Stimulated activated CD8-positive, alpha-beta memory T cell treated with anti-CD3 and anti-CD28 coated beads, Interleukin-12 subunit alpha, Interleukin-12 subunit beta, amount 100 ng/mL, for 4 hours (primary cell): Measurements from ENCODE around the gene FXYD5.

ENCODE experiments used
- DNase-seq: peaks from one replicate; pipeline ENCODE4 v3.0.0-alpha.2; 2020; ENCODE audit warnings: low read depth

Gene FXYD5

DNA sequence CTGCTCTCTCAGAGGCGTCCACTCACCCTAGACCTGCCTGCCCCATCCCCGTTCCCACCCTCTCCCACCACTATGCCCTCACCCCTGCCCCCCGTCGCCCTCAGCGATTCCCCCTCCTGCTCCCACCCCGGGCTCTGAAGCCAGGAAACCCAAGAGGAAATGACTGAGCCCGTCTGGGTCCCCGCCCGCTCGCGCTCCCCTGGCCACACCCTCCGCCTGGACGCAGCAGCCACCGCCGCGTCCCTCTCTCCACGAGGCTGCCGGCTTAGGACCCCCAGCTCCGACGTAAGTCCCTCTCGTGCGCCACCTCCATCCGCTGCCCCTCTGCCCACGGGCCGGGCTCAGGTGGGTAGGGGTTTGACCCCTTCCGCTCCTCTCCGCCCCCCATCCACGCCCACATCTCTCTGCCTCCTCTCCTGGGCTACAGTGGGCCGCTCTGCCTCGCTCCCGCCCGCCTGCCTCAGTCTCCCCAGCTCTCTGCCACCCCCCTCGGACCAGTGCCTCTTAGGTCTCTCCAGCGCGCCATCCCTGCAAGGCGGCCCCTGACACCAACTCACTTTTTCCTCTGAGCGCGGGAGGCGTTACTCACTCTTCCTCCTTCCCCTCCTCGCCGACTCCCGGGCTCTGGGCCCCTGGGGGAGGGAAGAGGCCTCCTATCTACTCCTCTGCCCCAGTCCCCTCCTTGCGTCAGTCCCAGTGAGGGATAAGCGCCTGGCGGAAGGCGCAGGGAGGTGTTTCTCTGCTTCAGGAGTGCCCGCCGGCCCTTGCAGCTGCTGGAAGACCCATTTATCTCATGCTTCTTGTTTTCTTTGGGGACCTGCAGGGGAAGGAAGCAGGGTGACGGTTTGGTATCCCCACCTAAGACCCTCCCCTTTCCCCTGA, at the start of gene FXYD5:
TSS of gene FXYD5 (plus strand) at position 211 of the 882 bp plus-strand sequence. CDS start 816 bp downstream, outside the sequence.
- peak; percentile 67 for DNase-seq

GRCh38 chr19:35105047-35105410, 49.5 kb upstream of the FXYD5 start:
- DNase-seq, result no peak

DNA sequence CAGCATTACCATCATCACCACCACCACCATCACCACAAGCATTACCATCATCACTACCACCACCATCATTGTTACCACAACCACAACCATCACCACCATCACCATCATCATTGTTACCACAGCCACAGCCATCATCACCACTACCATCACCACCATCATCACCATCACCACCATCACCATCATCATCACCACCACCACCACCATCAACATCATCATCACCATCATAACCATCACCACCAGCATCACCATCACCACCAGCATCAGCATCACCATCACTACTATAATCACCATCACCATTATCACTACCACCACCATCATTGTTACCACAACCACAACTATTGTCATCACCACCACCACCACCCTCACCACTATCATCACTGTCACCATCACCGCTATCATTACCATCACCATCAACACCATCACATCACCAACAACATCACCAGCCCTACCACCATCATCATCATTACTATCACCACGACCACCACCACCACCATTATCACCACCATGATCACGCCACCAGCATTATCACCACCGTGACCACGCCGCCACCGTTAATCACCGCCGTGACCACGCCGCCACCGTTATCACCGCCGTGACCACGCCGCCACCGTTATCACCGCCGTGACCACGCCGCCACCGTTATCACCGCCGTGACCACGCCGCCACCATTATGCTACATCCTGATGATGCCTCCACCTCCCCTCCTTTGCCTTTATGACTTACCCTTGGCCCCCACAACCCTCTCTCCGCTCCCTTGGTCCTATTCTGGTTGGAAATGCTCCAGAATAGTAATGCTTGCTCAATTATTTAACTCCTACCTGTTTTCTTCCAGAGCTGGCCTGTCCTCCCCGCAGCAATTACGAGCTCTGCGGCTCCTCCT, 48.9 kb upstream of the FXYD5 start:
- no peak for DNase-seq

DNA sequence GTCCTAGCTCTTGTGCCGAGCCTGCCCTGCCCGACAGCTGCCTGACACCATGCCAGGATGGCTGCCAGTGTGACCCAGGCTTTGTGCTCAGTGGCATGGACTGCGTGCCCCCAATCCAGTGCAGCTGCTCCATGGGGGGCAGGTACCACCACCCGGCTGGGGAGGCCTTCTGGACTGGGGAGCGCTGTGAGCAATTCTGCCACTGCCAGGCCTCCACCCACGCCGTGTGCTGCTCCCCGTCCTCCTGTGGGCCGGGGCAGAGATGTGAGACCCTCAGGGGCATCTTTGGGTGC, 48.3 kb upstream of the FXYD5 start:
- no peak for DNase-seq

DNA sequence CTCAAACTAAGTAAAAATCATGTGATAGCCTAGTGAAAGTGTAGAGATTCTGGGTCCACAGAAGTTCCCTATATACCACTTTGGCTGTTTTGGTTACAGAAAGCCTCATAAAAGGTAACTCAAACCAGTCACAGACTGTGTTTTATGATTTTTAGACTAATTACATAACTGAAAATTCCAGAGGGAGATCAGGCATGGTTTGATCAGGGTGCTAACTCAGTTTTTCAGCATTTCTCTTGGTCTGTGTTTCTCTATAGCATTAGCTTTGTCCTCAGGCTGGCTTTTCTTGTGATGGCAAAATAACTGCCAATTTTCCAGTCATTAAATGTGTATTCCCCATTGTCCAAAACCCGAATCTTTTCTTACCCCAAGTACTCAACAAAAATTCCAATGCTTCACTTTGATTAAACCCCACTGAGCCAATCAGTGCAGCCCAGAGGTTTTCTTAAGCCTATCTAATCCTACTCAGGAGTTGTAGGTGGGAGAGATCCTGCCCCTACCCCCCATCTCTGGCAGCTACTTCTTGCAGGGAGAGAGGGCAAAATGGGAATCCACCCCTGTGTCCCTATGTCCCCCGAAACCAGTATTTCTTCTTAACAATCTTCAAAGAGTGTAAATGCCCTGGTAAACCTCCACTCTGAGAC, 47.5 kb upstream of the FXYD5 start:
- DNase-seq, result no peak

DNA sequence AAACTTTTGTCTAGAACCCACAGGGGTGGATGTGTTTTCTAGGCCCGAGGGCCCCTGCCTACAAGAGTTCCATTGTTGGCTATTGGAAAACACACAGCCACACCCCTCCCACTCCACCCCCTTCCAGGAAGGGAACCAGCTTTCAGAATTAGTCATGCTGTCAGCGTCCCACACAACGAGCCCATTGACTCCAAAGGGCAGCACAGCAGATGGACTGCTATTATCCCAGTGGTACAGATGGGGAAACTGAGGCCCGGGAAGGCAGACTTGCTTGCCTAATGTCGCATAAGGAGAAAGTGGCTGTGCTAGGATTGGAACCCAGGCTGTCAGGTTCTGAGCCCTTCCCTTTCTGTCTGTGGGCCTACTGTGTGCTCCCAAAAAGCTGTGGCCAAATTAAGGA, 47.0 kb upstream of the FXYD5 start:
- DNase-seq, result no peak

- no peak for DNase-seq
Observed at GRCh38 chr19:35108730-35109129, 45.8 kb upstream of the FXYD5 start.

- DNase-seq, result no peak
Observed at GRCh38 chr19:35109395-35110112, 45.0 kb upstream of the FXYD5 start.

DNA sequence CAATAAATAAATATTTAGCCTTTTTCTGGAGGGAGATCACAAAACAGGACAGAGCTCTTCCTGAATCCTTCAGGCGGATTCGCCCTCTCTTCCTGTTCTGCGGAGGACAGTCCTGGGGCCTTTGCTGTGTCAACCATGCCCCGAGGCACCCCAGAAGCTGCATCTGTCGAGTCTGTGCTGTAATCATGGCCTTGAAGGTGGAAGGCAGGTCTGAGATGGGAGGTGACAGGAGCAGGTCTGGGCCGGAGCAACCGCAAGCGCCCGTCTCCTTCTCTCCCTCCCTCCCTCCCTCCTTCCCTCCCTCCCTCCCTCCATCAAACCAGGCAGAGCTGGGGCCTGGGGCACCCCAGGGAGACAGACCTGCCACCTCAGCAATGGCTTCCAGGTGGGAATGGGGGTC, 43.6 kb upstream of the FXYD5 start:
- no peak for DNase-seq

GRCh38 chr19:35112995-35113688, 41.4 kb upstream of the FXYD5 start:
- no peak for DNase-seq

- peak; percentile 45 for DNase-seq
Observed at GRCh38 chr19:35114353-35115176, 40.0 kb upstream of the FXYD5 start.

- DNase-seq, result no peak
Observed at GRCh38 chr19:35115177-35115951, 39.2 kb upstream of the FXYD5 start, which contains the start of gene FXYD3. Gene FXYD3 (plus strand): TSS chr19:35115823. CDS start chr19:35119377, 3,554 bp downstream.

GRCh38 chr19:35116072-35116801, 38.3 kb upstream of the FXYD5 start:
- DNase-seq, result no peak

GRCh38 chr19:35117116-35117515, 37.4 kb upstream of the FXYD5 start:
- DNase-seq, result no peak

DNA sequence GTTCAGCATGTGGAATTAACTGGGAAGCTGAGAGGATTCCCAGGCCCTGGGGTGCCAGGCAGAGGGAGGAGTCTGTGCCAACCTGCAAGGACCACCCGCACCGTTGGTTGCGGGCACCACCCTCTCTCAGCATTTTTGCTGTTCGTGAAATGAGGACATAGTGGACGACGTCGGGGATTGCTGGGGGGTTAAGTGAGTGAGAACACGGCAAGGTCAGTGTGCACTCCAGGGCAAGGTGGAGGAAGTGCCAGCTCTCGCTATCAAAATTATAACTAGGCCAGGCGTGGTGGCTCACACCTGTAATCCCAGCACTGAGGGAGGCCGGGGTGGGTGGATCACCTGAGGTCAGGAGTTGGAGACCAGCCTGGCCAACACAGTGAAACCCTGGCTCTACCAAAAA, 36.7 kb upstream of the FXYD5 start:
- no peak for DNase-seq

DNA sequence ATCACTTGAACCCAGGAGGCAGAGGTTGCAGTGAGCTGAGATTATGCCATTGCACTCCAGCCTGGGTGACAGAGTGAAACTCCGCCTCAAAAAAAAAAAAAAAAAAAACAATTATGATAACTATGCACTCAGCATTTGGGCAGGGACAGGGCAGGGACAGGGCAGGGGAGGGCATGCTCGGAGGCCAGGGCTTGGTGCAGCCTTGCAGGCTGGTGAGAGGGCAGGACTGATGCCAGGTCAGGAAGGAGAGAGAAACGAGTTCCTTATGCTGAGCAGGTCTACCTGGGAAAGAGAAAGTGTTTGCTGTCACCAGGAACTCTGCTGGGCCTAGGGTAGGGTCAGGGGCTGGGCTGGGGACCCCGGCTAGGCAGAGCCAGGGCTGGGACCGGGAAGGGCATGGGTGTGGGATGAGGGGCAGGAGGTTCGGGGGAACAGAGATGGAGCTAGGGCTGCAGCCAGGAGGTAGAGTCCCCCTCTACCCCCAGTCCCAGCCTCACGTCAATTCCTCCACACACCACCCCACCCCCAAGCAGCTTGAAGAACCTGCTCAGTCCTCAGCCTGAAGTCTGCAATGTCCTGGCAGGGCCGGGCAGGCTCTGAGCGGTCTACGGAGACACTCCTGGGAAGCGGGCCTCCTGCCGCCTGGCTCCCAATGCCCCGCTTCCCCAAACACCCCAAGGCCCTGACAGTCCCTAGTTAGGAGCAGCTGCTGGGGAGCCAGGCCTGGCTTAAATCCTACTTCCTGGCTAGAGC, 36.1 kb upstream of the FXYD5 start:
- no peak for DNase-seq

- DNase-seq, result no peak
Observed at GRCh38 chr19:35119091-35119490, 35.4 kb upstream of the FXYD5 start.

DNA sequence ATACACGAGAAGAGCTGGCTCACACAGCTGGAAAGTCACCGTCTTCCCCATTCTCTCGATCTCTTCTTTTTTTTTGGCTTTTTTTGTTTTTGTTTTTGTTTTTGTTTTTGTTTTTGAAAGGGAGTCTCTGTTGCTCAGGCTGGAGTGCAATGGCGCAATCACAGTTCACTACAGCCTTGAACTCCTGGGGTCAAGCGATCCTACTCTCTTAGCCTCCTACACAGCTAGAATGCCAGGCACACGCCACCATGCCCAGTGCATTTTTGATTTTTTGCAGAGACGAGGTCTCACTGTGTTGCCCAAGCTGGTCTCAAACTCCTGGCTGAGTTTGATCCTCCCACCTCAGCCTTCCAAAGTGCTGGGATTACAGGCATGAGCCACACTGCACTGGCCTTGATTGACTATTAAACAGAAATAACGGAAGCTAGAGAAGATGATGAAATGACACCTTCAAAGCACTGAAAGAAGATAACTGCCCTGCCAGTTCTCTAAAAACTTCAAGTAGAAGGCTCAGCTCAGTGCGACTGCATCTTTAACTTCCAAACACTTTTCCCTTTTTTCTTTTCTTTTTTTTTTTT, 34.9 kb upstream of the FXYD5 start:
- no peak for DNase-seq
